ENCODE measurements around the gene PCNX2.
"Not testable (repeated sequence)": the region's sequence is repeated elsewhere in the genome, so short reads cannot be mapped to it uniquely, and the experiment has no call there.

Gene PCNX2

GRCh38 chr1:233227930-233228465 lies 67.5 kb downstream of the PCNX2 start:
- no peak for DNase-seq (ENCODE audit: low read depth in 1 of 2, low spot score in 1 of 2)

DNA sequence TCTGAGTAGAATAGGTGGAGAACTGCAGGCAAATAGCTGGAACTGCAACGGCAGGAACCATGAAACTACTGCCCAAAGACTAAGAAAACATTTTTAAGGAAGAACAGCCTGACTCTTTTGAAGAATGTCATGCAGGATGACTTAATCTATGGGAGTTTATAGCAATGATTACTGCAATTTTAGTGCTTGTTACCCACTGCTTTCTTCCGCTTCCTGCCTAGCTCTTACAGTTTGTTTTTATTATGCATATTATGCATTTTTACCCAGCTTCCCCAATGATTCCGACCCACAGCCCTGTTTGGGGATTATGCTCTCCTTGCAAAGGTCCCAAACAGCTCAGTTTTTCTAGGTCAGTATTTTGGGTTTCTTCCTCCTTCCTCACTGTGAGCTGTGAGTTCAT lies 71.2 kb downstream of the PCNX2 start:
- no peak for DNase-seq (ENCODE audit: low read depth in 1 of 2, low spot score in 1 of 2)

DNA sequence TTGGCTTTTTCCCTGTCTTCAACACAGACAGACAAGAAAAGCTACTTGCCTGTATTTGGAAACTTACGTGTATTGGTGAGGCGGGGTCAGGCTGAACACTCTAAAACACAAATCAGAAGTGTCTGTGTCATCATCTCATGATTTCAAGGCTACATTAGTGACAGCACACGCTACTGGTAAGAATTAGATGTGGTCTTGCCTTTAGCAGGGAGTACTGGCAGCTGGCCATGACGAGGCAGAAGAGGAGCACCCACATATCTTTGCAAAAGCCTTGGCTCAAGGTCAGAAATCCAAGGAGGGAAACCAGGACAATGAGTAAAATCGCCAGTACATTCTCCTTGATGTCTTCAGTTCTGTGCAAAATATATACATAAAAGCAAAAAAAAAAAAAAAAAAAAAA lies 77.7 kb downstream of the PCNX2 start:
- no peak for DNase-seq (ENCODE audit: low read depth in 1 of 2, low spot score in 1 of 2)

DNA sequence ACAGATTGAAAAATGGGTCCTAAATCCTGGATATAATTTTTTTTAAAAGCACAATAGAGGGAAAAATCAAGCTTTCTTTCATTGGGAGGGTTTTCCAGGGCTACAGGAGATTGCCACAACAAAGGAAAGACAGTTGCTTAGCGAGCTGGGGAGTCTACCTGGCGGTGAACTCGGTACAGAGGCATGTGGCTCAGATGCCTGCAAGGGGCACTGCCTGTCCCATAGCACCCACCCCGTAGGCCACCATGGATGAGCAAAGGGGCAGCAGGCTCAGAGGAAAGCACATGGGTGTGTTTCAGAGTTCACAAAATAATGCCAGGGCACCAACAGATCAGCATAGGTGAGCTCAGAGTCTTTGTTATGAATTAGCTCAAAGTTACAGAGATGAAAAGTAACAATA lies 79.5 kb downstream of the PCNX2 start:
- no peak for DNase-seq (ENCODE audit: low read depth in 1 of 2, low spot score in 1 of 2)

DNA sequence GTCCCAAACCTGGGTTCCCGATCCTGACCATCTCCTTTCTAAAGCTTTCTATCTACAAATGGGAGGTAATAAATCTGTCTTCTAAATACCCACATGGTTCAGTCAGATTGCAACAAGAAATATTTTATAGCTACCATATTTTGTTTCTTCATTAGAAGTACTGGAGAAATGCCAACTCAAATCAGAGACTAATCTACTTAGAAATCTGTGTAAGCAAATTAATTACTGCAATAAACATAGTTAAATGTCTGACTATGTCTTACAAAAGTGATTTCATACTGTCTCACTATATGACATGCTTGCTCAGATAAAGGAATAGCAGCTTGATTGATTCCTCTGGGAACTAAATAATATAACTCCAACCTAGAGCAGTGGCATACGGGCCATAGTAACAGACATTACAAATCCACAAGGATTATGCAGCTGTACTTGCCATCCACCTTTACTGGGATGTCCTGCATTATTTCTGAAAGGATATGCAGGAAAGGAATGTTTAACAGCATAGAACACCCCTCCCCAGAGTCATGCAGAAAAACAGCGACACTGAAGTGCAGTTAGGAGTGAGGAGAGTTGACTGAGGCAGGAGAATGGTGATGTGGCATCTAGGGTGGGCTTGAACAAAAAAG lies 80.3 kb downstream of the PCNX2 start:
- DNase-seq (ENCODE audit: low read depth in 1 of 2, low spot score in 1 of 2) = no peak

- DNase-seq (ENCODE audit: low read depth in 1 of 2, low spot score in 1 of 2) = no peak
Measured at GRCh38 chr1:233211595-233211994, 83.9 kb downstream of the PCNX2 start.

- no peak for DNase-seq (ENCODE audit: low read depth in 1 of 2, low spot score in 1 of 2)
Measured at GRCh38 chr1:233211106-233211505, 84.4 kb downstream of the PCNX2 start.

DNA sequence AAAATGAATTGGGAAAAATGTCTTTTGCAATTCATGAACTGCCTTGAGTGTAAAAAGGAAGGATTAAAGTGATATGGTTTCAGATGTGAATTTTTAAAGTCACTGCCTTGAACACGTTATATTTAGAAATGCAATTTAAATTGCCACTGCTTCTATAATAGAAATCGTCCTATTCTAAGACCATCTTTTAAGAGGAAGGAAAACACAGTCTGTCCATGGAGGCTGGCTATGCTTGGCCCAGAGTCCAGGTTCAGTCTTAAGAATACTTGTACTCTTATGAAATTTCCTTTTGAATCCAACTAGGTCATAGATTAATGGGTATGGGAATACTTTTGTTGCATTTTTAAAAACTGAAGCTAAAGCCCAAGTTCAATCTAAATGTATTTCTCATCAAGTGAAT lies 86.0 kb downstream of the PCNX2 start:
- DNase-seq (ENCODE audit: low read depth in 1 of 2, low spot score in 1 of 2) = no peak

DNA sequence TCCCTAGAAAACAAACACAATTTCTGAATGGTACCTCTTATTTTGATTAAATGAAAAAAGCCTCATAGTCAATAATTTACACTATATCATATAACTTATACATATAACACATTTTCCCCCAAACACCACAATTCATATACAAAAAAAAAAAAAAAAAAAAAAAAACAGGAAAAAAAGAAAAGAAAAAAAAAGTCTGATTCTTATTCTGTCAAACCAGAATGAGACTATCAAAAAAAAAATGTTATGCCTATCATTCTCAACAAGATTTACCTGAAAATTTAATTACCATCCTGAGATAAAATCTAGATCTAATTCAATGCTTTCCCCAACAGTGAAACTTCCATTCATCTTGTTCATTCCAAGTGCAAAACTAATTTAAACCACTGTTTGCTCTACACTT lies 86.8 kb downstream of the PCNX2 start:
- DNase-seq (ENCODE audit: low read depth in 1 of 2, low spot score in 1 of 2) = no peak

DNA sequence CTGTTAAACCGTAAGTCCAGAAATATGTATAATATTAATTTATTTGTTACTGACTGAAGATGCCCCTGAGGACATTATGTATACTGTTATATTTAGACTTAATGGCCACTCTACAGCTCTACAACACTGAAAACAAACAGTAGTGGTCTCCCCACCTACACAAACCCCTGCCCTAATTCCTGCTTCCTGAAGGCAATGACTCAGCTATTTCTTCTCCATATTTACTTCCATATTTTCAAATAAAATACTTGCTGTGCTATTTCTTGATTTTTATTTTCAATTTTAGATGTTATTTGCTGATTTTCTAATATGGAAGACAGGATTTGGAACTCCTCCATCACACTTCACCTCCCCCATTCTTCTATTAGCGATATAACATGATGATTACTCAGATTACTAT lies 97.6 kb downstream of the PCNX2 start:
- no peak for DNase-seq (ENCODE audit: low read depth in 1 of 2, low spot score in 1 of 2)

- DNase-seq (ENCODE audit: low read depth in 1 of 2, low spot score in 1 of 2) = no peak
Measured at GRCh38 chr1:233193741-233194140, 101.8 kb downstream of the PCNX2 start.

DNA sequence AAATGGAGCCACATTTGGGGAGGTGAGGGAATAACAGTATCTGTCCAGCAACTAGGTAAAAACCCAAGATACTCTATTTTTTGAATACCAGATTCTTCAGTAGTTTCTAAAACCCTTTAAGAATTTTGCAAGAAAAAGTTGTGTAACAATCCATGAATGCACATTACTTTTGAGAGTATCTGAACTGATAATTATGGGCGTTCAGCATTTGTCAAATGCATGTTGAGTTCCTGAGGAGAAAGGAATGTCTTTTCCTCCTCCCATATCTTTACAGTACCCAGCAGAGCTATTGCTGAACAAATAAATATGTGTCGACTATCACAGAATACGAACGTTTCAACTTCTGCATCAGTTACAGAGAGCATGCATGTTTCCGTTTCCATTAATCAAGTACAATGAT lies 104.5 kb downstream of the PCNX2 start:
- DNase-seq (ENCODE audit: low read depth in 1 of 2, low spot score in 1 of 2) = no peak

- no peak for DNase-seq (ENCODE audit: low read depth in 1 of 2, low spot score in 1 of 2)
Measured at GRCh38 chr1:233189526-233189925, 106.0 kb downstream of the PCNX2 start.

- no peak for DNase-seq (ENCODE audit: low read depth in 1 of 2, low spot score in 1 of 2)
Measured at GRCh38 chr1:233188061-233188460, 107.5 kb downstream of the PCNX2 start.

GRCh38 chr1:233183226-233184020 lies 112.1 kb downstream of the PCNX2 start:
- DNase-seq (ENCODE audit: low read depth in 1 of 2, low spot score in 1 of 2) = no peak

GRCh38 chr1:233182587-233182986 lies 112.9 kb downstream of the PCNX2 start:
- no peak for DNase-seq (ENCODE audit: low read depth in 1 of 2, low spot score in 1 of 2)

GRCh38 chr1:233180641-233181364 lies 114.7 kb downstream of the PCNX2 start:
- no peak for DNase-seq (ENCODE audit: low read depth in 1 of 2, low spot score in 1 of 2)

- not testable (repeated sequence) for DNase-seq (ENCODE audit: low read depth in 1 of 2, low spot score in 1 of 2)
Measured at GRCh38 chr1:233179638-233180037, 115.9 kb downstream of the PCNX2 start.

DNA sequence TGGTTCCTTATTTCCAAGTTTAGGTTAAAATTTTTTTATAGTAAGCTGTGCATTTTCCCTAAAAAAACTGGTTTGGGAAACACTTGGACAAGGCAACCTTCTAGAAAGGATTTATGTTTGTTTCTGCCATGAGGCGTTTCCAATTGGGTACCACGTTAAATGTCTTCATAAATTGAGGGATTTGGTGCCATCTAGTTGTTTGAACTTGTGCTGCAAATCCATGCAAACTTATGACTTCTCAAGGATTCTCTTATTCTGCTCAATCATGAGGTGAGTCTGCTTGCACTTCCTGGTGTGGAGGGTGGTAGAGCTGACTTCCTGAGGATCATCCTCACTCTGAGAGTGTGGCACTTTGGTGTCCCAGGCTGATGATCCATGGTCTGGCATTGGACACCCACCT lies 123.3 kb downstream of the PCNX2 start:
- DNase-seq (ENCODE audit: low read depth in 1 of 2, low spot score in 1 of 2) = no peak

- DNase-seq (ENCODE audit: low read depth in 1 of 2, low spot score in 1 of 2) = no peak
Measured at GRCh38 chr1:233170741-233171140, 124.8 kb downstream of the PCNX2 start.

DNA sequence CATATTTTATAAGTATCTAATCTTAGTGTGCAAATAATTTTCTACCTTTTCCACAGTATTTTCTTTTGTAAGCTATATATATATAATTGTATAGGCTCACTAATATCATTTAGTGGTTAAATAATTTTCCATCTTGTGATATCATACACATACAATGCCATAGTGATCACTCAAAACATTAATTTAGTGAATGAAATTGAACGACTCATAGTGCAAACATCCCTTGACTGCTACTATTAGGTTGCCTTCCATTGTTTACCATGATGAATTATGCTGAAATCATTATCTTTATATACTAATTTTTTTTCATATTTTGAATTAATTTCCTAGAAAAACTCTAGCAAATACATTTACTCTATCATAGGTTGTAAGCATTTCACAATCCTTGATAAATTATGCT lies 127.1 kb downstream of the PCNX2 start:
- no peak for DNase-seq (ENCODE audit: low read depth in 1 of 2, low spot score in 1 of 2)

GRCh38 chr1:233166896-233167295 lies 128.6 kb downstream of the PCNX2 start:
- DNase-seq (ENCODE audit: low read depth in 1 of 2, low spot score in 1 of 2) = no peak
